ENCODE measurements around the gene CBLN1.

CBLN1 gene

DNA sequence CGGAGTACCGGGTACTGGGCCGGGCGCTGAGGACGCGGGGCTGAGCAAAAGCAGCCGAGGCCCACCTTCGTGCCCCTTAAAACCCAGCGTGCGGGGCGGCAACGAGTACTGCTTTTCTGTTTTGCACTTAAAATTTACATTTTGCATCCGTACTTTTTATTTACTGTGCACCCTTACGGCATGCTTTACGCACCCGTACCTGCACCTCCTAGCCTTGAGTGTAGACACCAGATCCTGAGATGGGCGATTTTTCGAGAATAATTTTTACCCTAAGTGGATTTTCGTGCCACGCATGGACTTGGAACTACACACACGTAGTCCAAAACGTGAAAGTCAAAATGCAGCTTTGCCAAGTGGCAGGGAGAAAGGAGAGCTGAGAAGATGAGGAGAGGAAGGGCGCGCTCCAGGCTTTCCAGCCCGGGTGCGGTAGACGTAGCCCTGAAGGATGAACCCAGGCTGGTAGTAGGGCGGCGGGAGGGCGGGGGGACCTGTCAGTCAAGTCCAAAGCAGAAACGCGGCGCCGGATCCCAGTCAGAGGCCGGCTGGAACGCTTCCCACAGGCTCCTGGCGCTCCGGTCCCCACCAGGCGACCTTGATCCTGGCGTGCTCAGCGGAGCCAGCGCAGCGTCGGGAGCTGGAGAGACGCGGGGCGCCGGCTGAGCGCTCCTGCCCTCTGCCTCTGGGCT lies 1.2 kb upstream of the CBLN1 start:
- TF ChIP-seq CTCF (IDR thresholded peaks at IDR 0.05; ENCODE audit: borderline replicate concordance, insufficient read depth, low read depth, low read length) = no peak
- no peak overlapping the region for H3K4me3 ChIP-seq (ENCODE audit: low read depth, low read length)

- H3K4me3 ChIP-seq (ENCODE audit: low read depth, low read length) = peak overlapping the region; percentile 29
- peak; percentile 19; the same call in 1 of the 2 replicates for TF ChIP-seq CTCF (IDR thresholded peaks at IDR 0.05; ENCODE audit: borderline replicate concordance, insufficient read depth, low read depth, low read length)
Measured at GRCh38 chr16:49281843-49282642, 405 bp upstream of the CBLN1 start.

- no peak overlapping the region for H3K4me3 ChIP-seq (ENCODE audit: low read depth, low read length)
- TF ChIP-seq CTCF (IDR thresholded peaks at IDR 0.05; ENCODE audit: borderline replicate concordance, insufficient read depth, low read depth, low read length) = no peak
Measured at GRCh38 chr16:49280841-49281371, 732 bp downstream of the CBLN1 start.

- no peak for TF ChIP-seq CTCF (IDR thresholded peaks at IDR 0.05; ENCODE audit: borderline replicate concordance, insufficient read depth, low read depth, low read length)
- no peak overlapping the region for H3K4me3 ChIP-seq (ENCODE audit: low read depth, low read length)
Measured at GRCh38 chr16:49280105-49280741, 1.4 kb downstream of the CBLN1 start.

DNA sequence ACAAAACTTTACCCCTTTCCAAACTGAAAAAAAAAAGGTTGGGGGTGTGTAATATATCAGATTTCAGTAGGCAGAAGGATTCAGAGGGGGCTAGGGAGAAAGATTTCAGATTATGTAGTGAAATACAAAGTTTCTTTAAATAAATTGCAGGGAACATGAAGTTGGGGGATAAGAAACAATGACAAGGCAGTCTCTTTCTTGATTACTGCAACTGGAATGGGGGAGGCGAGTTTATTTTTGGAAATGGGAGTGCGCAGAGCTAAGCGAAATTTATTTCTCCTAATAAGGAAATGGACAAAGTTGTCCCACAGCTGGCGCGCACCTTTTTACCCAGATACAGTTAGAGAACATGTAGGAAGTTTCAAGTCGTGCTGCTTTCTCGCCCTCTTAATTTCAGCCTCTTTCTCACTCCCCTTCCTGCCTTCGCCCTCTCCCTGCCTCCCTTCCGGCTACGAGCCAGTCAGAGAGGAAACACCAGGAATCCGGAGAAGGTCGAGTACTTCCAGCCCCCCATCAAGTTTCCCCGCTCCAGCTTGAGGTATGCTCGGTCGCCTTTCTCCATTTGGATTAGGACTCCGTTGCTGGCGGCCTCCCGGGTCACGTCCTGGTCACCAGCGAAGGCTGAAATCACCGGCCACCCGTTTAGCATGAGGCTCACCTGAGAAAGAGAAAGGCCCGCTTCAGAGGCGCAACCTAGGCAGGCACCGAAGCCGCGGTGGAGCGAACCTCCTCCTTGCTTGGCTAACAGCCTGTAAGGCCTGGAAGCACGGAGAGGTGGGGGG lies 2.5 kb downstream of the CBLN1 start:
- TF ChIP-seq CTCF (IDR thresholded peaks at IDR 0.05; ENCODE audit: borderline replicate concordance, insufficient read depth, low read depth, low read length) = no peak
- no peak overlapping the region for H3K4me3 ChIP-seq (ENCODE audit: low read depth, low read length)

- TF ChIP-seq CTCF (IDR thresholded peaks at IDR 0.05; ENCODE audit: borderline replicate concordance, insufficient read depth, low read depth, low read length) = no peak
- H3K4me3 ChIP-seq (ENCODE audit: low read depth, low read length) = no peak overlapping the region
Measured at GRCh38 chr16:49278567-49278827, 3.1 kb downstream of the CBLN1 start.
